Esophagus mucosa (tissue), 1 donor: ENCODE data around the gene CTSV. TPM values are rescaled to one million over a fixed set of nuclear protein-coding genes. Genes with fewer than 3 reads are reported as not detected.
A peak's percentile ranks its signal among the peaks of the same experiment; 100 is the strongest.
"Not testable (repeated sequence)": the region's sequence is repeated elsewhere in the genome, so short reads cannot be mapped to it uniquely, and the experiment has no call there.

Source experiments
- ATAC-seq: fragments of 200-7000 bp; cut with Tn5 transposase; one replicate; pipeline ENCODE4 v1.9.1; 2020
- total RNA-seq: library from RNA; stranded (reverse); gene quantifications from one replicate; pipeline ENCODE4 v1.2.4, GENCODE V29; 2023
- donor health status: DM: yes; HTN: yes; CAD: no.

CTSV gene
- total RNA-seq, 1 donor from 2014 or later, result 5.7 TPM

GRCh38 chr9:97039514-97039860 lies 545 bp upstream of the CTSV start:
- ATAC-seq, result no peak

GRCh38 chr9:97023505-97023904 lies 15.4 kb downstream of the CTSV start:
- peak; percentile 94 for ATAC-seq

GRCh38 chr9:97013151-97014132 lies 25.5 kb downstream of the CTSV start:
- peak; percentile 97 for ATAC-seq

- ATAC-seq, result peak; percentile 85
These were observed 26.3 kb downstream of the CTSV start for GRCh38 chr9:97012617-97013016.

- not testable (repeated sequence) for ATAC-seq
These were observed 36.7 kb downstream of the CTSV start for GRCh38 chr9:97002195-97002594.

GRCh38 chr9:97001338-97001737 lies 37.6 kb downstream of the CTSV start:
- ATAC-seq, result not testable (repeated sequence)

- not testable (repeated sequence) for ATAC-seq
These were observed 38.7 kb downstream of the CTSV start for GRCh38 chr9:97000139-97000787.

GRCh38 chr9:96999733-97000132 lies 39.2 kb downstream of the CTSV start:
- not testable (repeated sequence) for ATAC-seq

GRCh38 chr9:96997009-96997701 lies 41.8 kb downstream of the CTSV start:
- peak; percentile 87 for ATAC-seq

- not testable (repeated sequence) for ATAC-seq
These were observed 44.4 kb downstream of the CTSV start for GRCh38 chr9:96994531-96995016.

- ATAC-seq, result not testable (repeated sequence)
These were observed 46.6 kb downstream of the CTSV start for GRCh38 chr9:96992303-96992702.

- ATAC-seq, result not testable (repeated sequence)
These were observed 49.1 kb downstream of the CTSV start for GRCh38 chr9:96989747-96990318.

GRCh38 chr9:96984887-96985286 lies 54.1 kb downstream of the CTSV start:
- not testable (repeated sequence) for ATAC-seq

- not testable (repeated sequence) for ATAC-seq
These were observed 54.8 kb downstream of the CTSV start for GRCh38 chr9:96984139-96984538.

- not testable (repeated sequence) for ATAC-seq
These were observed 55.3 kb downstream of the CTSV start for GRCh38 chr9:96983496-96984122.

Other genes starting within 250 kb of the CTSV start
- gene ZNF782, start 184.6 kb downstream of the CTSV start, total RNA-seq, result 1.5 TPM
- gene NUTM2G, start 110.3 kb downstream of the CTSV start, total RNA-seq, result not detected